GM12891 (cell line): ENCODE data around the gene PPP1CA. TPM values are rescaled to one million over a fixed set of nuclear protein-coding genes. Genes with fewer than 3 reads are reported as not detected.

Source experiments
- DNase-seq: peaks from one replicate; pipeline ENCODE4 v3.0.0; 2011; ENCODE audit warnings: low spot score; ENCODE audit not compliant: insufficient read length
- FAIRE-seq: peaks from 2 replicates; lab custom pipeline; 2011; peaks lifted over from hg19 to GRCh38; lab: Jason Lieb, UNC
- PAX5 ChIP-seq: IDR thresholded peaks from 2 replicates; pipeline ENCODE4 v1.6.1; 2011; ENCODE audit warnings: low read length, moderate library complexity, mild to moderate bottlenecking; ENCODE audit not compliant: insufficient read depth, severe bottlenecking
- POLR2A ChIP-seq: IDR thresholded peaks from 2 replicates; pipeline ENCODE4 v1.6.1; 2011; ENCODE audit warnings: low read depth, low read length, control low read depth
- POLR2AphosphoS5 ChIP-seq: IDR thresholded peaks from 2 replicates; pipeline ENCODE4 v1.6.1; 2011; ENCODE audit warnings: low read depth, low read length, control low read depth
- POU2F2 ChIP-seq: IDR thresholded peaks from 2 replicates; pipeline ENCODE4 v1.6.1; 2011; ENCODE audit warnings: low read depth, mild to moderate bottlenecking, control low read depth, low read length, moderate library complexity
- SPI1 ChIP-seq: IDR thresholded peaks from 2 replicates; pipeline ENCODE4 v1.6.1; 2011; ENCODE audit warnings: low read depth, low read length, control low read depth
- TAF1 ChIP-seq: IDR thresholded peaks from 2 replicates; pipeline ENCODE4 v1.6.1; 2011; ENCODE audit warnings: low read depth, low read length, control low read depth
- polyA plus RNA-seq: library from polyadenylated mRNA; unstranded; fragments of >200 nt; gene quantifications from one replicate; pipeline ENCODE4 v1.2.1, GENCODE V29; 2012; ENCODE audit warnings: low read depth, missing spikeins, inconsistent platforms; ENCODE audit not compliant: missing spikeins

PPP1CA gene
- 202 TPM for polyA plus RNA-seq

DNA sequence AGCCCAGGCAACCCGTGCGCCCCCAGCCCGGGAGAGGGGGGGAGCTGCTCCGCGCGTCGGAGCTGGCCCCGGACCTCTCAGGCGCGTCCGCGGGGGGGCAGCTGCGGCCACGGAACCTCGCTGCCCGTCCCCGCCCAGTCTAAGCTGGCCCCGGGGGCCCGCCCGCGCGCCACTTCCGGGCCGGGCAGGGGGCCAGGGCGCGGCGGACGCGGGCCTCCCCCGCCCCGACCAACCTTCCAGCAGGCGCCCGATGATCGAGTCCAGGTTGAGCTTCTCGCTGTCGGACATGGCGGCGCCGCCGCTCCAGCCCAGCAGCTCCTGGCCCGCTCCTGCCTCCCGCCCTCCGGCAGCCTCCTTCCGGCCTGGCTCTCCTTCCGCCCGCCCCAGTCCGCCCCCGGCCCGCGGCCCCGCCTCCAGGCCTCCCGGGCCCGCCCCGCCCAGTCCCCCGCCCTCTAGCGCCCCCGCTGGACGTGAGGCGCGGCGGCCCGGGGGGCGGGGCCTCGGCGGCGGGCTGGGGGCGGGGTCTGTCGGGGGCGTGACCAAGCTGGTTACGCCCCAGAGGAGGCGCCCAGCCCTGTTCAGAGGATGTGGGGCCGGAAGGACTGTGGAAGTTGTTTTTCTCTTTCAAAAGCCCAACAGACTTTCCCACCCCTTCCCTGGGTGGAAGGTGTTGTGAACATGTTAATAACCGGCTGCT, at the start of gene PPP1CA:
Gene PPP1CA, minus strand, starts transcription at position 364 of the 697 bp plus-strand sequence. Its CDS starts 76 bp downstream, at position 288.
- FAIRE-seq: peak; percentile 95
- peak; percentile 99 for DNase-seq
- TF ChIP-seq POLR2A (peak; percentile 70), PAX5 (no peak), POLR2AphosphoS5 (peak; percentile 71)

DNA sequence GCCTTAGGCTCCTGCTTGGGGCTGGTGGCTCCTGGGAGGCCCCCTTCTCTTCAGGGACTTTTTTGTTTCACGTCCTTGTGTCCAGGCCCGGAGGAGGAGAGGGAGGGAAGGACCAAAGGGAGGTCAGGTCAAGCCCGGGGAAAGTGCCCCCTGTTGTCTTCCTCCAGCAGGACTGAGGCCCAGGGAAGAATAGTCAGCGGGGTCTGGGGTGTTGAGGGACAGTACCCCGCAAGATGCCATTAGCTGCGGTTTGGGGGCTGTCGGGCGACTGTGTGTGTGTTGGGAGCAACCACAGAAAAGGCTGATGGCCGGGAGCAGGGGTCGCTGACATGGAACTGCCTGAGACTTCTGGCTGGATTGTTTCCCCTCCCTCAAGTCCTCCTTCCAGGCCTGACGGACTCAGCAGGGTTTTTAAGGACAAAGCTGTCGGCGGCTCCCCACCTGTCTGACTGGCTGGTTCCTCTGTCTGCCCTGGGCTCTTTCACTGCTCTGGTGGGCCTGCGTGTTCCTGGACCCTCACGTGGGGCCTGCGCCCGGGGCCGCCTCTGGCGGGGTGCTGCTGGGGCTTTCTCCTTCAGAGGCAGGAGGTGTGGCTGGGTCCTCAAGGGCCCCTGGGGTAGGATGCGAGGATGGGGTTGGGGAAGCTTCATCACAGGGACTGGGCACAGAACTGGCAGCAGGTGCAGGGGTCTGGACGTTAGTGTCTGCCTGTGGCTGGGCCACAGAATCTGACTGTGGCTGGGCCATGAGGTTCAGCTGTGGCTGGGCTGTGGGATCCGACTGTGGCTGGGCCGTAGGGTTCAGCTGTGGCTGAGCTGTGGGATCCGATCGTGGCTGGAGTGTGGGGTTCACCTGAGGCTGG, 49.4 kb upstream of the PPP1CA start:
- FAIRE-seq (no peak), DNase-seq (no peak)
- TF ChIP-seq POLR2A (no peak), PAX5 (no peak), SPI1 (no peak), TAF1 (no peak), POU2F2 (no peak), POLR2AphosphoS5 (no peak)

DNA sequence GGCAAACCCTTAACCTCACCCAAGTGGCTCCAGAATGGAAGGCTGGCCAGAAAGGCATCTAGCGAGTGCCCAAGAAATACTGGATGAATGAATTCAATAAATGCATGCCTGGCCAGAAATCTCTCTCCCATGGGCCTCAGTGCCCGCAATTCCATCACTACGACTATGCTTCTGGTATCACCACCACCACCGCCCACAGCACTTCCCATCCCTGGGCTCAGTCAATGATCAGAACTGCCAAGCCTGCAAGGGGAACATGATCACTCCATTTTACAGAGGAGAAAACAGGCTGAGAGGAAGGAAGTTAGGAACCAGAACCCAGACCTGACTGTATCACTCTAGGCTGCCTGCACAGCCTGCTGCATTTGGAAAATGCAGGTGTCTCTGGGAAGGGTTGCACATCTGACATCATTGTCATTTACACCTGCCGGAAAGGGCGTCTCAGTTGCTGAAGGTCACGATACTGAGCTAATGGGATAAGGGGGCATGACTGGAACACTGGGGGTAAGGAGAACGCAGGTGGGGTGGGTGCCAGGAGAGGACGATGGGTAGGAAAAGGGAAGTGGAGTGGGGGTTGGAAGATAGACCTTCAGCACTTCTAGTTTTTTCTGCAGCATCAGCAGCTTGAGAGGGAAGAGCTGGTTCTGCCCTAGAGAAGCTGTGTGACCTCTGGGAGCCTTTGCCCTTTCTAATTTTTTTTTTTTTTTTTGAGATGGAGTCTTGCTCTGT, 47.6 kb upstream of the PPP1CA start:
- TF ChIP-seq POU2F2 (no peak), TAF1 (no peak), POLR2AphosphoS5 (no peak), SPI1 (0 out of 2 replicates have a peak, but pooled peaks have one; percentile 13), POLR2A (no peak), PAX5 (no peak)

DNA sequence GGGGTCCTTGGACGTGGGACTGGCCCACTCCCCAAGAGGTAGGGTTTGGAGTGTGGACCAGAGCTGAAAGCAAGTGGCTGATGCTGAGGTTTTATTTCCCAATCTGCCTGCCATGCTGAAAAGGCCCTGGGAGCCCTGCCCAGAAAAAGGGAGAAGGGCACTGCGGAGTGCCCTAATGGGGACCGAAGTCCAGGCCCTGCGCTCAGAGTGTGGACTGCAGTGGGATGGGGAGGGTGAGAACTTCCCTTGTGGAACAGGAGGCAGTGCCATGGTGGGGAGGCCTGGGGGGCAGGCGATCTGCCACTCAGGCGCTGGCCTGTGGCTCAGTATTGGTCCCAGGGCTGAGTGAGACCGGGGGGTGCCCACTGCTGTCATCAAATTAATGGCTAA, 46.6 kb upstream of the PPP1CA start:
- DNase-seq: no peak
- FAIRE-seq: no peak
- TF ChIP-seq SPI1 (no peak), PAX5 (no peak), POLR2A (no peak), TAF1 (no peak)

More for the DNA sequence above, 47.6 kb upstream of the PPP1CA start:
- DNase-seq (no peak), FAIRE-seq (no peak)

DNA sequence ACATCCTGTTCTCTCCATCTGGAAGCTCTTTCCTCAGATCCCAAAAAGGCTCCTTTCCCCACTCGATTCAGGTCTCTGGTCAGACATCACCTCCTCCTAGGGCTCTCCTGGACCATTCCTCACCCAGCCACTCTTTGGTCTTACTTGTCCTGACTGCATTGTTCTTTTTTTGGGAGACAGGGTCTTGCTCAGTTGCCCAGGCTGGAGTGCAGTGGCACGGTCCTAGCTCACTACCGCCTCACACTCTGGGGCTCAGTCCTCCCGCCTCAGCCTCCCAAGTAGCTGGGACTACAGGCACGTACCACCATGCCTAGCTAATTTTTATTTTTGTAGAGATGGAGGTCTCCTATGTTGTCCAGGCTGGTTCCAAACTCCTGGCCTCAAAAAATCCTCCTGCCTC, 43.9 kb upstream of the PPP1CA start:
- DNase-seq (no peak), FAIRE-seq (no peak)
- TF ChIP-seq POU2F2 (no peak), SPI1 (no peak), POLR2AphosphoS5 (no peak), PAX5 (no peak), TAF1 (no peak), POLR2A (no peak)

DNA sequence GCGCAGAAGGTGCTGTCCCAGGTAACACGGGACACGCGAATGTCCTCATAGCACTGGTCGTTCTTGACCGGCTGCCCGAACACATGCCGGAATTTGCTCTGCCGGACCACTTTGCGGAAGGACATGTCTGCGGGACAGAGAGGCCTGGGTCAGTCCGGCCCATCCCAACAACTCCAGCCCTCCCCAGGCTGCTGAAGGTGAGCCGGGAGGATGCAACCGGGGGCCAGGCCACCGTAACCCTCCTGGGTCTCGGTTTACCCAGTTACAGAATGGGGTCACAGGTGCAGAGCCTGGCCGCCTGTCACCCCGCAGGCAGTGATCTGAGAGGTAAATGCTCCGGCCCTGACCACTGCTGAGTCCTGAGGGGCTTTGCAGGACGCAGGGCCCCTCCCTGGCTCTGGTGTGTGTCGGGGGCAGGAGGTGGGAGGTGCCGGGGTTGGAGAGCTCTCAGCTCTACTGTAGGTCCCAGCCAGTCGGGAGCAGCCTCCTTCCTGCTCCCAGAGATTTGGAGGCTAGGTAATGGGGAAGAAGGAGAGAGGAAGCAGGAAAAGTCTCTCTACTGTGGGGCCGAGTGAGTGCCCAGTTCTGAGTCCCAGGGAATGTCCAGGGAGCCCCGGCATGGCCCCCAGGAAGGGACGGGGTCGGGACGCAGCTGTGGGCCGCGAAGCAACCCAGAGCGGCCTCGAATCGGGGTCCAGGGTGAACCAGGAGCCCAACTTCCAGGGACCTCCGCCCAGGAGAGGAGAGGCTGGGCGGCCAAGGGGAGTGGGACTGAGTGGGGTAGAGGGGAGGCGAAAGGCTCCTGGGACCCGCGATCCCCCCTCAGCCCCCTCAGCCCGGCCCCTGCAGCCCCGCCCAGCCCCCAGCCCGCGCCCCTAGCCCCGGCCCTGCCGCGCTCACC, 41.1 kb upstream of the PPP1CA start:
- FAIRE-seq: no peak
- no peak for TF ChIP-seq POU2F2
- DNase-seq: no peak

DNA sequence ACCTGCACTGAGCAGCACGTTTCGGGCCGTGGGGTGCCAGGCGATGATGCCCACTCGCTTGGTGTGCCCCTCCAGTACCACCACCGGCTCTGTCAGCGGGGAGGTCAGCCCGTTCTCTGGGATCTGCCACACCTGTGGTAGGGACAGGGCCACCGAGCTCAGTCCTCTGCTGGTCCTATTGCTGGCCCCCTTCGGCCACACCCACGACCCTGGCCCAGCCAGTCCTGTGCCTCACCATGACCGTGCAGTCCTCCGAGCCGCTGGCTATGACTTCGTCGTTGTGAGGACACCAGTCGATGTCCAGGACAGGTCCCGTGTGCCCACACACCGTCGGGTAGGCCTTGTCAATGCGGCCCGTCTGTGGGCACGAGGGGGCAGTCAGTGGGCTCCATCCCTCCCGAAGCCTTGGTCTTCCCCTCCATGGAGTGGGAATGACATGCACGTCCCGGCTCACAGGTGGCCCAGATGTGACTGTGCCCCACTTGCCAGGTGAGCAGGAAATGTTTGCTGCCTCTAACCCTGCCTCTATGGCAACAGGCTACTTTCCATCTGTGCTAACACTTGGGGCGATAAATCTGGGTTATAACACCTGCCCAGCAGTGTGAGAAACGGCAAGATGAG, 40.2 kb upstream of the PPP1CA start:
- no peak for DNase-seq
- peak; percentile 71 for FAIRE-seq
- TF ChIP-seq TAF1 (no peak), POLR2AphosphoS5 (0 out of 2 replicates have a peak, but pooled peaks have one; percentile 54)

DNA sequence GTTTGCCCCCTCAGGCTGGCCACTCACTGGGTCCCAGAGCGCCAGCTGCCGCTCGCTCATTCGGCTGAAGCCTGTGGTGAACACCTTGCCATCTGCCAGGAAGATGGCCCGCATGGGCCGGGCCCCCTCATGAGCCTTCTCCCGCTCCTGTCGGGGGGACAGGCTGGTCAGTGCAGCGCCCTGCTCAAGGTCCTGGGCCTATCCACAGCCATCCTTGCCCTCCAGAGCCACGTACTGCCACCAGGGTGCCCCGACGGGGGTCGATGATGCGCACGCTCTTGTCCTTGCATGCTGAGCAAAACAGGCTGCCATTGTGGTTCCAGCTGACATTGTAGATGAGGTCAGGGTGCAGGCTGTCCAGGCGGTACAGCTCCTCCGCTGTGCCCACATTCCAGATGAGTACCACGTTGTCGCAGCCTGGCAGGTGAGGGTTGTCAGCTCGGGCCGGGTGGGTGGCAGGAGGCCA, 39.5 kb upstream of the PPP1CA start:
- DNase-seq (no peak), FAIRE-seq (peak; percentile 43)
- TF ChIP-seq POLR2AphosphoS5 (no peak), SPI1 (no peak), TAF1 (no peak), POU2F2 (no peak), PAX5 (no peak)
